ENCODE results near the gene BCL11B.

Gene BCL11B

DNA sequence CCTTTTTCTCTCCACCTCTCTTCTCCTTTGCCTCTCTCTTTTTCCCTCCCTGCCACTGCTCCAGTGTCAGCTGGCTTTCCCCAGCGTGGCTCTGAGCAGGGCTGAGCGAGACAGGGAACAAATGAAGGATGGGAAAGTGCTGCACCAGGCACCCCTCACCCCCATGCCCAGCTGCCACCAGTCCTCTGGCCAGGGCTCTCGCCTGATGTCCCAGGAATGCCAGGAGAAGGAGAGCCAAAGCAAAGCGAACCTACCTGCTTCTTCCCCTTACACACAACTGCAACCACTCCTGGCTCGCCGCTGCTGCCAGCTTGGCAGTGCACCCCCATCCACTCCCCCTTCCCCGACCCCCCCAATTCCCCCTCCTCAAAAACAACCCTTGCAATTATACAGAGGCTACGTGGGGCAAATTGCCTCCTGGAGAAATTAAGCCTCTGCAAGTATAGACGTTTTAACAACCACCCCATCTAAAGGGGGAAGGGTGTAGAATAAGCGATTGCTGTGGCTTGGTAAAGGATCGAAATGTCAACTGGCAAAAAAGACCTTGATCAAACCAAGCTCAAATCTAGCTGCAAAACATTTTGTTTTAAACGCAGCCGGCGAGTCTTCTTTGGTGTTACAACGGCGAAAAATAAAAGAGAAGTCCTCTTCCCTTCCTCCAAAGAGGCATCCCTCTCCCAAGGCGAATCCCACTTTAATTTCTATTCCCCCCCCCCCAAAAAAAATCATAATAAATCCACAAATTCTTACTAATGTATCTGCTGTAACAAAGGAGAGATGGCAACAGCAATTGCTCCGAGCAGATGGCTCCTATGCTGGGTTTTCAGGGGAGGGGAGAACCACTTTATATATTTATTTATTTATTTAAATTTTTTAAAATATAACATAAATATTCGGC is 2.9 kb downstream of the BCL11B start:
- Histone ChIP-seq H3K9ac (ENCODE audit: low read depth in 1 of 2, low read length in 2 of 2) (peak overlapping the region; percentile 49 to 63), H3K4me1 (ENCODE audit: control insufficient read depth in 1 of 2, insufficient read depth in 2 of 2, low read length in 2 of 2) (peaks cover 0 to 24% of the 10 kb centered on the region in 2 donors), H3K27ac (ENCODE audit: low read depth, low read length) (no peak overlapping the region), H3K4me3 (ENCODE audit: low read depth in 1 of 2, low read length in 2 of 2) (peak overlapping the region; percentile 50 to 67), H3K27me3 (ENCODE audit: control insufficient read depth in 1 of 2, insufficient read depth in 2 of 2, low read length in 2 of 2) (peaks cover 0 to 4% of the 10 kb centered on the region in 2 donors), H3K9me3 (ENCODE audit: control insufficient read depth in 1 of 2, low read length in 2 of 2) (no peaks in the 10 kb centered on the region), H3K36me3 (ENCODE audit: control insufficient read depth in 1 of 2, insufficient read depth in 2 of 2, low read length in 2 of 2) (no peaks in the 10 kb centered on the region)

DNA sequence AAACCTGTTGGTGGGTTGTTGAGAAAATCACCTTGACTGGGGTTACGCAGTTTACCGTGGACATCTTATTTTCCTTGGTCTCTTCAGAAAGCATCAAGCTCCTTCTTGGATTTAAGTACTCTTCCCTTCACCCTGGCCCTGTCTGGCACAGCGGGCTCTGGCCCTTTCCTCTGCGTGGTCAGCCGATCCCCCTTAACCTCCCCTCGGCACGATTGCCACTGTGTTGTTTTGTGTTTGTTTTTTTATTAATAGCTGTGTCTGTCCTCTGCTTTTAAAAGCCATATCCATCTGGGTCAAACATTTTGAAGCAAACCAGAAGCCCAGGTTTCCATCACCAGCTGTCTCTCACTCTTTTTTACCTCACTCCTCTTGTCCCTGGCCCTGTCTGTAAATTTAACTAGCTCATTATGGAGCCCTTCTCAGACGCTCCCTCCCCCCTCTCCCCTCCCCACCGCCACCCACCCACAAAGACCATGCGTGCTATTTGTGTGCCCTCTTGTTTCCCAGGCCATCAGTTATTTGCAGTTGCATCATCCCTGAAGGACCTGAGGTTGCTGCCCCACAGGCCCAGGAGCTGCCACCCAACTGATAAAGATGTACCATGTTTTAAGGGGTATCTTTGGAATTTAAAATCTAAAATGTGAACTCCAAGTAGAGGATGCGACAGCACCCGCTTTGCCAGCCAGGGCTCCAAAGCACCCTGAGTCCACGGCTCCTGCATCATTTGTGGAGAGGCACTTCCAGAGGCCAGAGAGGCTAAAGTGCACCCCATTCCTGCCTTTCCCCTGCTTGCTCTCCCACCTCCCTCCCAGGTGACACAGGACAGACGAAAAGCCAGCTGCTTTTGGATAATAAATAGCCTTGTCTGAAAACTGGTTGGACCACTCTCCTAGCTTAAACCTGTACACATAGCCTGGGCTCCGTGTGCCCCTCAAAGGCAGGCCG is 3.9 kb downstream of the BCL11B start:
- Histone ChIP-seq H3K4me3 (ENCODE audit: low read depth in 1 of 2, low read length in 2 of 2) (peak overlapping the region; percentile 50 to 67), H3K36me3 (ENCODE audit: control insufficient read depth in 1 of 2, insufficient read depth in 2 of 2, low read length in 2 of 2) (no peaks in the 10 kb centered on the region), H3K9me3 (ENCODE audit: control insufficient read depth in 1 of 2, low read length in 2 of 2) (no peaks in the 10 kb centered on the region), H3K9ac (ENCODE audit: low read depth in 1 of 2, low read length in 2 of 2) (peak overlapping the region; percentile 49 to 63), H3K27ac (ENCODE audit: low read depth, low read length) (no peak overlapping the region), H3K4me1 (ENCODE audit: control insufficient read depth in 1 of 2, insufficient read depth in 2 of 2, low read length in 2 of 2) (peaks cover under 1 to 21% of the 10 kb centered on the region in 2 donors), H3K27me3 (ENCODE audit: control insufficient read depth in 1 of 2, insufficient read depth in 2 of 2, low read length in 2 of 2) (peaks cover 0 to 4% of the 10 kb centered on the region in 2 donors)

DNA sequence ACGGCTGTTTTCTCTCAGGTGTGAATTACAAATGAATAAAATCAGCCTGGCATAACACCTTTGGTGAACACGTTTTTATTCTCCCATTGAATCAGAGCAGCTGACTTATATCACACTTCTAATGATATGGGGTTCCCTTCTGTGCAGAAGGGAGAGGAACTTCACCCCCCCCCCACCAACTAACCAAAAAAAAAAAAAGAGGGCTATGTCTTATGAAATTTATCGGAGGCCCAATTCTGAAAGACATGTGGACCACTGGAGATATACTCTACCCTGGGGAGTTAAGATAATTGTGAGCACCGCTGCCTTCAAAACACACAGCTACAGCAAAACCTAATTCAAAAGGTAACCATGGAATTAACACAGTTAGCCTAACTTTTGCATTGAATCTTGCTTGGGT is 4.6 kb downstream of the BCL11B start:
- Histone ChIP-seq H3K27me3 (ENCODE audit: control insufficient read depth in 1 of 2, insufficient read depth in 2 of 2, low read length in 2 of 2) (peaks cover 0 to 8% of the 10 kb centered on the region in 2 donors), H3K4me1 (ENCODE audit: control insufficient read depth in 1 of 2, insufficient read depth in 2 of 2, low read length in 2 of 2) (peaks cover 7 to 19% of the 10 kb centered on the region in 2 donors), H3K9ac (ENCODE audit: low read depth in 1 of 2, low read length in 2 of 2) (peak overlapping the region in 1 of 2 donors; percentile 49), H3K9me3 (ENCODE audit: control insufficient read depth in 1 of 2, low read length in 2 of 2) (no peaks in the 10 kb centered on the region), H3K36me3 (ENCODE audit: control insufficient read depth in 1 of 2, insufficient read depth in 2 of 2, low read length in 2 of 2) (no peaks in the 10 kb centered on the region), H3K27ac (ENCODE audit: low read depth, low read length) (no peak overlapping the region), H3K4me3 (ENCODE audit: low read depth in 1 of 2, low read length in 2 of 2) (peak overlapping the region in 1 of 2 donors; percentile 50)

DNA sequence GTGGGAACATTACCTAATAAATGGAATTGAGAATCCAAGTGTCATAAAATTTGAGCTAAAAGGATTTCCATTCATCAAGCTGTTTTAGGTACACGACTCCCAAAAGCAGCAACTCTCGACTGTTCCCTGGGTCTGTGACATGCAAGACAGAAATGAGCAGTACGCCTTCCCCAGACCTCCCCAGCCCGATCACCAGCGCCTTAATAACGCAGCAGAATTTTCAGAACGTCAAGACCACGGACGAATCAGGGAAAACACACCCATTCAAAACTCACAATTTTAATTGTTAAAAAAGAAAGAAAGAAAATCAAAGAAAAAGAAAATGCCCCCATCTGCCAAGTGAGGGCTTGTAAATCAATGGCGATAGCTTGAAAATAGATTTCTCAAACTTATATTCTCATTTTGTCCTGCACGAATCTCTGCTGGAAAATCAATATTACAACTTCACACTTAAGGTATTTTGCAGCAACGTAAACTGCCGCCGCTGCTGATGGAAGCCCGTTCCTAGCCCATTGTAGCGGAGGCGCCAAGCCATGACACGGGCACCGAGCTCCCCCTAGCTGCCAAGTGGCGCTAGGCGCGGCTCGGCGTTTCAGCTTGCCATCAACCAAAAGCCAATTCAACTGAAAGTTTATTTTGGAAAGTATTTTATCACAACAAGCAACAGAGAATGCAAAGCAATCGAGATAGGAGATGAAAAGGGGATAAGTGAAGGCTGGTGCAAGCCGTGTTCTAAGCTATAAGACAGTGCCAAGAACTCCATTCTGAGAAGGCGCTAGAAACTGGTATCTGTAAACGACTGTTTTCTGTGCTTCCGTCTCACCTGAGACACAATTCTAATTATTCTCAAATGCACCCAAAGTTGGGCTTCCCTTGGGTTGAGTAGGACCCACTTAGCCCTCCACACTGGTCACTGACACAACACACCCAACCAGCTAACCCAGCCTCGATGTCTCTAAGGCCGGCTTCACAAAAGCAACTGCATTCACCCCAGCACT is 5.5 kb downstream of the BCL11B start:
- Histone ChIP-seq H3K9ac (ENCODE audit: low read depth in 1 of 2, low read length in 2 of 2) (peak overlapping the region in 1 of 2 donors; percentile 20), H3K27me3 (ENCODE audit: control insufficient read depth in 1 of 2, insufficient read depth in 2 of 2, low read length in 2 of 2) (peaks cover 2 to 8% of the 10 kb centered on the region in 2 donors)

DNA sequence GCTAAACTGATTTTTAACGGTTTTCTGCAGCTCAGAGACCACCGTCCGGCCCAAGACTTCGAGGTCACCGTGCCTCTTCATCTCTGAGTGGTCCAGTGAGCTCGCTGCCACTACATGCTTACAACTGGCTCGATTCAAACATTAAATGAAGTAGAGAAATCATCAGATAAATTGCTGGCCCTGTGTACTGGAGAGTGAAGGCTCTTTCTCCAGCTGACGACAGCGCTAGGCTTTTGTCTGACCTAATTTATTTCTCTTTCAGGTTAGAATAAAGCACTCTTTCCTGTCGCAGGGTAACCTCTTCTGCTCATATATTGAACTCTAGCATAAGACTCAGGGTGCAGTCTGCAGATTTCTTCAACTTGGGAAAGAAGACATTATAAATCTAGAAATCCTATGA is 6.4 kb downstream of the BCL11B start:
- peak overlapping the region in 1 of 2 donors; percentile 20 for H3K9ac ChIP-seq (ENCODE audit: low read depth in 1 of 2, low read length in 2 of 2)
- H3K4me3 ChIP-seq (ENCODE audit: low read depth in 1 of 2, low read length in 2 of 2) = peak overlapping the region in 1 of 2 donors; percentile 19
- no peaks in the 10 kb centered on the region for H3K9me3 ChIP-seq (ENCODE audit: control insufficient read depth in 1 of 2, low read length in 2 of 2)
- H3K27me3 ChIP-seq (ENCODE audit: control insufficient read depth in 1 of 2, insufficient read depth in 2 of 2, low read length in 2 of 2) = peaks cover 2 to 8% of the 10 kb centered on the region in 2 donors
- no peaks in the 10 kb centered on the region for H3K36me3 ChIP-seq (ENCODE audit: control insufficient read depth in 1 of 2, insufficient read depth in 2 of 2, low read length in 2 of 2)
- peaks cover 16 to 27% of the 10 kb centered on the region in 2 donors for H3K4me1 ChIP-seq (ENCODE audit: control insufficient read depth in 1 of 2, insufficient read depth in 2 of 2, low read length in 2 of 2)
- no peak overlapping the region for H3K27ac ChIP-seq (ENCODE audit: low read depth, low read length)

More for the DNA sequence above, 5.5 kb downstream of the BCL11B start:
- Histone ChIP-seq H3K4me1 (ENCODE audit: control insufficient read depth in 1 of 2, insufficient read depth in 2 of 2, low read length in 2 of 2) (peaks cover 11 to 27% of the 10 kb centered on the region in 2 donors), H3K36me3 (ENCODE audit: control insufficient read depth in 1 of 2, insufficient read depth in 2 of 2, low read length in 2 of 2) (no peaks in the 10 kb centered on the region), H3K9me3 (ENCODE audit: control insufficient read depth in 1 of 2, low read length in 2 of 2) (no peaks in the 10 kb centered on the region), H3K27ac (ENCODE audit: low read depth, low read length) (no peak overlapping the region), H3K4me3 (ENCODE audit: low read depth in 1 of 2, low read length in 2 of 2) (peak overlapping the region; percentile 7 to 14)

DNA sequence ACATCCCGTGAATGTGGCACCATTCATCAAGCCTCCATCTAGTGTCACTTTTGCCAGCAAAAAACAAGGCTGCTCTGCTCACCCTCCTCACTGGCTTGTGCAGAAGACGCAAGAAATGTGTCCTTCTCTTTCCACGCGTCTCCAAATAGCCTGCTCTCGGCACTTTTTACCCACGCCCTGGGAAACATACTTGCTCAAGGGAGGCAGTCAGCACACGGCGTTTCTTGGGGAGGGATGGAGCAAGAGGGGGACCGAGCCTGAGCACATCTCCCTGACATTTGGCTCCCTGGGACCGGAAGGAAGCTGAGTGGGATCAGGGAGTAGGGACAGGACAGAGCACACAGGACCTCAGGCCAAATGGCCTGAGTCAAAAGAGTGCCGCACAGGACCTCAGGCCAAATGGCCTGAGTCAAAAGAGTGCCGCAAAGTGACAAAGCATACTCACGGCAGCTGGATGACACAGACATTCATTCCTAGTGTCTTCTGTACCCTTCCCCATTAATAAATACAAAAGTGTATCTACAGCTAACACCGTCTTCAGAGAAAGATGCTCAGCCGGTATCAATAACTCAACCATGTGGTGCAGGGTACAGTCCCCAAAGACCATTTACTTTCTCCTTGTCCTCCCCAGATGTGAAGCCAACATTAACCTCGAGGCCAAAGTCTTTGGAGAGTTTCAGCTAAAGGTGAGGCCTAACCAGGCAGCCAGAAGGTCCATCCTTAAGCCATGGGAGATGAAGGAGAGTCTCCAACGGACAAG is 7.1 kb downstream of the BCL11B start:
- H3K9ac ChIP-seq (ENCODE audit: low read depth in 1 of 2, low read length in 2 of 2) = peak overlapping the region; percentile 20 to 28
- peaks cover 16 to 27% of the 10 kb centered on the region in 2 donors for H3K4me1 ChIP-seq (ENCODE audit: control insufficient read depth in 1 of 2, insufficient read depth in 2 of 2, low read length in 2 of 2)
- H3K9me3 ChIP-seq (ENCODE audit: control insufficient read depth in 1 of 2, low read length in 2 of 2) = no peaks in the 10 kb centered on the region
- peaks cover 2 to 8% of the 10 kb centered on the region in 2 donors for H3K27me3 ChIP-seq (ENCODE audit: control insufficient read depth in 1 of 2, insufficient read depth in 2 of 2, low read length in 2 of 2)
- H3K27ac ChIP-seq (ENCODE audit: low read depth, low read length) = no peak overlapping the region
- H3K36me3 ChIP-seq (ENCODE audit: control insufficient read depth in 1 of 2, insufficient read depth in 2 of 2, low read length in 2 of 2) = no peaks in the 10 kb centered on the region
- peak overlapping the region in 1 of 2 donors; percentile 19 for H3K4me3 ChIP-seq (ENCODE audit: low read depth in 1 of 2, low read length in 2 of 2)

DNA sequence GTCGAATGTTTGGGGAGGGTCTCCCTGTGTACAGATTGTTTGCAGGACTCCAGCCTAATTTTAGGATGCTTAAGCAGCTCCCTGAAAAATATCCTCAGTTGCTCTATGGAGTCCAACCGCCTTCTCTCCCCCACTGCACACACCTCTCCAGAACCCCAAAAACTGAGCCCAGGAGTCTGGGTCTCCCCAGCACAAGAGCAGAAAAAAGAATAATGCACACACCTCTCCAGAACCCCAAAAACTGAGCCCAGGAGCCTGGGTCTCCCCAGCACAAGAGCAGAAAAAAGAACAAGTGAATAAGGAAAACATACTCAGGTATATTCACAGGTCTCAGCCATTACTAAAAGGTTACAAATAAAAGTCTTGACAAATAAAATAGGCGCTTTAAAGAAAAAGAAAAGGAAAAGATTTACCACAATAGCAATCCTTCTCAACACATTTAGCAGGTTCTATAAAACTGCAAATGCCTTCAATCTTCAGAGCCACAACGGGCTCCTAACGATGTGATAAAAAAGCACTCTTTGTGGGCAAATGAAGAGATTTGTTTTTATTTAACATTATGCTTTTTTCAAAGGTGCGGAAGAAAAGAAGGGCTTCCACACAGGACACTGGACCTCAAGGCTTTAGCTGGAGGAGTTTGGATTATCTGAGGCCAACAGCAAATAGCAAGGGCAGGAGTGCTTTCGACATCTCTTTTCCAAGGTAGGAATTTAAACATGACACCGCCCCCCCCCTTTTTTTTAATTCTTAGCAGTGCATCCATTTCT is 8.2 kb downstream of the BCL11B start:
- H3K9ac ChIP-seq (ENCODE audit: low read depth in 1 of 2, low read length in 2 of 2) = peak overlapping the region in 1 of 2 donors; percentile 41
- peak overlapping the region in 1 of 2 donors; percentile 16 for H3K4me3 ChIP-seq (ENCODE audit: low read depth in 1 of 2, low read length in 2 of 2)
- H3K27me3 ChIP-seq (ENCODE audit: control insufficient read depth in 1 of 2, insufficient read depth in 2 of 2, low read length in 2 of 2) = peaks cover 2 to 8% of the 10 kb centered on the region in 2 donors
- peaks cover 16 to 27% of the 10 kb centered on the region in 2 donors for H3K4me1 ChIP-seq (ENCODE audit: control insufficient read depth in 1 of 2, insufficient read depth in 2 of 2, low read length in 2 of 2)
- no peaks in the 10 kb centered on the region for H3K9me3 ChIP-seq (ENCODE audit: control insufficient read depth in 1 of 2, low read length in 2 of 2)
- H3K27ac ChIP-seq (ENCODE audit: low read depth, low read length) = no peak overlapping the region
- H3K36me3 ChIP-seq (ENCODE audit: control insufficient read depth in 1 of 2, insufficient read depth in 2 of 2, low read length in 2 of 2) = no peaks in the 10 kb centered on the region

DNA sequence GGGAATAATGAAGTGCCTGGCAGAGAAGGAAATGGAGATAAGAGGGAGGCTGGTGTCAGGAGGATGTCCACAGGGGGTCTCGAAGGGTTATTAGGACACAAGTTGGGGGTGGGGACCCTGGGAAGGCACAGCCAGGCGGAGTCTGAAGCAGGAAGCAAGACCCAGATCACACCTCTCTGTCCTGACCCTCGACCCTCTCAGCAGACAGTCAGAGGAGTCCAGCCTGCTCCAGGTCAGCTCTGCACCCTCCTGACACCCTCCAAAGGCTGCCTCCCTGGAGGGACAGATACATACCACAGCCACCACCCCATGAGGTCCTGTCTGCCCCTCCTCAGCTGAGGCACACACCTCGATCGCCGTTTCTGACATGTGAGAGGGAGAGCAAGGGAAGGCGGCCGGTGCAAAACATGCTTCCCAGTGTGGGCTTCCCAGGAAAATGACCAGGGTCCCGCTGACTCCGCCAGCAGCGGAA is 9.0 kb downstream of the BCL11B start:
- Histone ChIP-seq H3K9ac (ENCODE audit: low read depth in 1 of 2, low read length in 2 of 2) (peak overlapping the region; percentile 13 to 41), H3K4me1 (ENCODE audit: control insufficient read depth in 1 of 2, insufficient read depth in 2 of 2, low read length in 2 of 2) (peaks cover 16 to 27% of the 10 kb centered on the region in 2 donors), H3K27ac (ENCODE audit: low read depth, low read length) (peak overlapping the region; percentile 17), H3K4me3 (ENCODE audit: low read depth in 1 of 2, low read length in 2 of 2) (peak overlapping the region; percentile 16 to 44), H3K27me3 (ENCODE audit: control insufficient read depth in 1 of 2, insufficient read depth in 2 of 2, low read length in 2 of 2) (peaks cover 2 to 7% of the 10 kb centered on the region in 2 donors), H3K9me3 (ENCODE audit: control insufficient read depth in 1 of 2, low read length in 2 of 2) (no peaks in the 10 kb centered on the region), H3K36me3 (ENCODE audit: control insufficient read depth in 1 of 2, insufficient read depth in 2 of 2, low read length in 2 of 2) (no peaks in the 10 kb centered on the region)

All from duodenal mucosa (tissue), 2 donors.